ENCODE results near the gene AVP.
"Not testable (repeated sequence)": the region's sequence is repeated elsewhere in the genome, so short reads cannot be mapped to it uniquely, and the experiment has no call there.

Gene AVP

DNA sequence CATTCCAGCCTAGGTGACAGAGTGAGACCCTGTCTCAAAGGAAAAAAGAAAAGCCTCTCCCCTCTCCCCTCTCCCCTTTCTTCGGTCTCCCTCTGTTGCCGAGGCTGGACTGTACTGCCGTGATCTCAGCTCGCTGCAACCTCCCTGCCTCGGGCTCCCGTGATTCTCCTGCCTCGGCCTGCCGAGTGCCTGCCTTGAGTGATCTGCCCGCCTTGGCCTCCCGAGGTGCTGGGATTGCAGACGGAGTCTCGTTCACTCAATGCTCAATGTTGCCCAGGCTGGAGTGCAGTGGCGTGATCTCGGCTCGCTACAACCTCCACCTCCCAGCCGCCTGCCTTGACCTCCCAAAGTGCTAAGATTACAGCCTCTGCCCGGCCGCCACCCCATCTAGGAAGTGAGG lies 39.6 kb upstream of the AVP start:
- DNase-seq; H3K27ac ChIP-seq (ENCODE audit: insufficient read depth, low read length, poor library complexity, severe bottlenecking); H3K36me3 ChIP-seq (ENCODE audit: control insufficient read depth, insufficient read depth, low read length); H3K27me3 ChIP-seq (replicated peaks; ENCODE audit: control insufficient read depth, insufficient read depth, low read length, poor library complexity, severe bottlenecking); H3K4me3 ChIP-seq (ENCODE audit: insufficient read depth, low read depth, low read length, poor library complexity, severe bottlenecking); H3K9me3 ChIP-seq (ENCODE audit: control insufficient read depth, low read length): not testable (repeated sequence)
- peaks cover 21% of the 10 kb centered on the region for H3K4me1 ChIP-seq (ENCODE audit: control insufficient read depth, insufficient read depth, low read length, poor library complexity, severe bottlenecking)

DNA sequence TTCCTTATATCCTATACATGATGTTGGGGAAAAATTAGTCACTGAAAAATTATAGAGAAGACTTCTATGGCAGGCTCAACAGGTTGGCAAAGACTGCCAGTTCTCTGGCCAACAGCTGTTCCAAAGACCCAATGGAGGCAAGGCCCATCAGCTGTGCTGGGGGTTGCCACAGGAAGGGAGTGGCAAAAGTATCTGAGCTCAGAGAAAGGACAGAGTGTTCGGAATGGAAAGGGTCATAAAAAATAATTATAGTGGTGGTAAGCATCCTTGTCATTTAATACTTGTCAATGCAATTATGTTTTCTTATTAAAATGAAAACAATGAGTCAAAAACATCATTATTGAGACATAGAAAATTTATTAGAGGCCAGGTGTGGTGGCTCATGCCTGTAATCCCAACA lies 39.0 kb upstream of the AVP start:
- no peaks in the 10 kb centered on the region for H3K27me3 ChIP-seq (replicated peaks; ENCODE audit: control insufficient read depth, insufficient read depth, low read length, poor library complexity, severe bottlenecking)
- peaks cover 21% of the 10 kb centered on the region for H3K4me1 ChIP-seq (ENCODE audit: control insufficient read depth, insufficient read depth, low read length, poor library complexity, severe bottlenecking)
- H3K9me3 ChIP-seq (ENCODE audit: control insufficient read depth, low read length): no peaks in the 10 kb centered on the region
- H3K27ac ChIP-seq (ENCODE audit: insufficient read depth, low read length, poor library complexity, severe bottlenecking): peak overlapping the region; percentile 36
- H3K4me3 ChIP-seq (ENCODE audit: insufficient read depth, low read depth, low read length, poor library complexity, severe bottlenecking): no peak overlapping the region
- no peak for DNase-seq
- H3K36me3 ChIP-seq (ENCODE audit: control insufficient read depth, insufficient read depth, low read length): no peaks in the 10 kb centered on the region

DNA sequence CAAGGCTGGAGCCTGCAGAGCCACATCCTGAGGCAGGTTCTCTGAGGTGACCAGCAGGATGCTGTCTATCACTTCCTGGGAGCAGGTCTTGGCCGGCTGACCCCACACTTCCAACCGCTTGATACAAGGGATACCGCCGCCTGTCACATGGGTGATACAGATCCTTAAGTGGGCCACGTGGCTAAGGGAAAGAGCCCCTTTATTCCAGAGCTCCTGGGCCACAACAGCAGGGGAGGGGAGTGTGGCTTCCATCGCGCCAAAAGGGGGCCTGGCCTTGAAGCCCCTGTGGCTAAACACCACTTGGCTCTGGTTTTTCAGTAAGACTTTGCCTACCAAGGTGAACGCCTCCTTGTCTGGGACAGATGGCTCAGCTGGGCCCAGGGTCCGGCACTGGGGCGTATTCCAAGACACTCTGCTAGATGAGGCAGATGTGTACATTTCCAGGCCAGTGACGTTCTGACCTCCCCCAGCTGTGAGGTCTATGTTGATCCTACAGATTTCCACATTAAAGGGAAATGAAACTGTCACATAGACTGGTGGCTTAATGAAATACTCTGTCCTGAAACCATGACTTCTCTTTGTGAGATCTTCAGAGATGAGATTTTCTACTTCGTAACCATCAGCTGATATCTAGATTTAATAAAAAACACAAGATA lies 37.6 kb upstream of the AVP start:
- Histone ChIP-seq H3K27me3 (replicated peaks; ENCODE audit: control insufficient read depth, insufficient read depth, low read length, poor library complexity, severe bottlenecking) (no peaks in the 10 kb centered on the region), H3K27ac (ENCODE audit: insufficient read depth, low read length, poor library complexity, severe bottlenecking) (peak overlapping the region; percentile 59), H3K4me1 (ENCODE audit: control insufficient read depth, insufficient read depth, low read length, poor library complexity, severe bottlenecking) (peaks cover 21% of the 10 kb centered on the region), H3K36me3 (ENCODE audit: control insufficient read depth, insufficient read depth, low read length) (no peaks in the 10 kb centered on the region), H3K4me3 (ENCODE audit: insufficient read depth, low read depth, low read length, poor library complexity, severe bottlenecking) (no peak overlapping the region), H3K9me3 (ENCODE audit: control insufficient read depth, low read length) (no peaks in the 10 kb centered on the region)
- DNase-seq: no peak

DNA sequence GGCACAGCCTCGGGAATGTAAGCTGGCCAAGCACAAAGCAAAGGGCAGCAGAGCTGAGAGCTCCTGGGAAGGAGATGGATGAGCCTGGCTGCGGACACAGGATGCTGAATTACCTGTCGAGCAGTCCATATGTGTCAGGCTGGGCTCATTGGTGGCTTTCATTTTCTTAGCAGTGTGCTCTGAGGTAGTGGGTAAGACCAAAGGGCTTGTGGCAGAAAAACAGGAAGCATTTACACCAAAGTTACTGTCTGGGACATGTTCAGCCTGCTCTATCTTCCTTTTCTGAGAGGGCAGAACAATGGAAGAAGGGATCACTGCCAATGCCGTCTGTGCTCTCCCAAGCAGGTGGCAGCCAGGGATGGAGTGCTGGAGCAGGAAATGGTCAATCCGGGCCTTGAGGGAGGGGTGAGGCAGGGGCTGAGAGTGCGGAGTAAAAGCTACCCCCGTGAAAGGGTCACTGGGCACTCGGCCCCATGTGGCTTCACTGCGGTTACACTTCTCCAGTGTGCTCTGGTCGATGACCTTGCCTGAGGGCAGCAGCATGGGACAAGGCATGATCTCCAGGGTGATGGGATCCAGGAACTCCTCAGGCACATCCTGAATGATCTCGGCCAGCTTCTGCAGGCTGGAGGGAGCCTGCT lies 36.9 kb upstream of the AVP start:
- no peaks in the 10 kb centered on the region for H3K27me3 ChIP-seq (replicated peaks; ENCODE audit: control insufficient read depth, insufficient read depth, low read length, poor library complexity, severe bottlenecking)
- H3K9me3 ChIP-seq (ENCODE audit: control insufficient read depth, low read length): no peaks in the 10 kb centered on the region
- H3K36me3 ChIP-seq (ENCODE audit: control insufficient read depth, insufficient read depth, low read length): no peaks in the 10 kb centered on the region
- H3K4me1 ChIP-seq (ENCODE audit: control insufficient read depth, insufficient read depth, low read length, poor library complexity, severe bottlenecking): peaks cover 21% of the 10 kb centered on the region
- H3K27ac ChIP-seq (ENCODE audit: insufficient read depth, low read length, poor library complexity, severe bottlenecking): peak overlapping the region; percentile 59
- H3K4me3 ChIP-seq (ENCODE audit: insufficient read depth, low read depth, low read length, poor library complexity, severe bottlenecking): no peak overlapping the region
- no peak for DNase-seq

- Histone ChIP-seq H3K4me3 (ENCODE audit: insufficient read depth, low read depth, low read length, poor library complexity, severe bottlenecking) (no peak overlapping the region), H3K27me3 (replicated peaks; ENCODE audit: control insufficient read depth, insufficient read depth, low read length, poor library complexity, severe bottlenecking) (no peaks in the 10 kb centered on the region), H3K27ac (ENCODE audit: insufficient read depth, low read length, poor library complexity, severe bottlenecking) (no peak overlapping the region), H3K4me1 (ENCODE audit: control insufficient read depth, insufficient read depth, low read length, poor library complexity, severe bottlenecking) (peaks cover 21% of the 10 kb centered on the region), H3K36me3 (ENCODE audit: control insufficient read depth, insufficient read depth, low read length) (peaks cover 3% of the 10 kb centered on the region), H3K9me3 (ENCODE audit: control insufficient read depth, low read length) (no peaks in the 10 kb centered on the region)
- DNase-seq: no peak
These were observed 34.5 kb upstream of the AVP start for GRCh38 chr20:3119044-3119443.

GRCh38 chr20:3117839-3118379 lies 33.4 kb upstream of the AVP start:
- H3K4me3 ChIP-seq (ENCODE audit: insufficient read depth, low read depth, low read length, poor library complexity, severe bottlenecking); H3K36me3 ChIP-seq (ENCODE audit: control insufficient read depth, insufficient read depth, low read length); H3K27me3 ChIP-seq (replicated peaks; ENCODE audit: control insufficient read depth, insufficient read depth, low read length, poor library complexity, severe bottlenecking); H3K27ac ChIP-seq (ENCODE audit: insufficient read depth, low read length, poor library complexity, severe bottlenecking); H3K9me3 ChIP-seq (ENCODE audit: control insufficient read depth, low read length): not testable (repeated sequence)
- peaks cover 15% of the 10 kb centered on the region for H3K4me1 ChIP-seq (ENCODE audit: control insufficient read depth, insufficient read depth, low read length, poor library complexity, severe bottlenecking)
- peak in 2 of 3 donors; percentile 9 to 21 for DNase-seq

- H3K36me3 ChIP-seq (ENCODE audit: control insufficient read depth, insufficient read depth, low read length): peaks cover 7% of the 10 kb centered on the region
- no peak overlapping the region for H3K4me3 ChIP-seq (ENCODE audit: insufficient read depth, low read depth, low read length, poor library complexity, severe bottlenecking)
- no peak for DNase-seq
- H3K27me3 ChIP-seq (replicated peaks; ENCODE audit: control insufficient read depth, insufficient read depth, low read length, poor library complexity, severe bottlenecking): no peaks in the 10 kb centered on the region
- peaks cover 8% of the 10 kb centered on the region for H3K4me1 ChIP-seq (ENCODE audit: control insufficient read depth, insufficient read depth, low read length, poor library complexity, severe bottlenecking)
- no peak overlapping the region for H3K27ac ChIP-seq (ENCODE audit: insufficient read depth, low read length, poor library complexity, severe bottlenecking)
- H3K9me3 ChIP-seq (ENCODE audit: control insufficient read depth, low read length): no peaks in the 10 kb centered on the region
These were observed 31.8 kb upstream of the AVP start for GRCh38 chr20:3116341-3116740.

DNA sequence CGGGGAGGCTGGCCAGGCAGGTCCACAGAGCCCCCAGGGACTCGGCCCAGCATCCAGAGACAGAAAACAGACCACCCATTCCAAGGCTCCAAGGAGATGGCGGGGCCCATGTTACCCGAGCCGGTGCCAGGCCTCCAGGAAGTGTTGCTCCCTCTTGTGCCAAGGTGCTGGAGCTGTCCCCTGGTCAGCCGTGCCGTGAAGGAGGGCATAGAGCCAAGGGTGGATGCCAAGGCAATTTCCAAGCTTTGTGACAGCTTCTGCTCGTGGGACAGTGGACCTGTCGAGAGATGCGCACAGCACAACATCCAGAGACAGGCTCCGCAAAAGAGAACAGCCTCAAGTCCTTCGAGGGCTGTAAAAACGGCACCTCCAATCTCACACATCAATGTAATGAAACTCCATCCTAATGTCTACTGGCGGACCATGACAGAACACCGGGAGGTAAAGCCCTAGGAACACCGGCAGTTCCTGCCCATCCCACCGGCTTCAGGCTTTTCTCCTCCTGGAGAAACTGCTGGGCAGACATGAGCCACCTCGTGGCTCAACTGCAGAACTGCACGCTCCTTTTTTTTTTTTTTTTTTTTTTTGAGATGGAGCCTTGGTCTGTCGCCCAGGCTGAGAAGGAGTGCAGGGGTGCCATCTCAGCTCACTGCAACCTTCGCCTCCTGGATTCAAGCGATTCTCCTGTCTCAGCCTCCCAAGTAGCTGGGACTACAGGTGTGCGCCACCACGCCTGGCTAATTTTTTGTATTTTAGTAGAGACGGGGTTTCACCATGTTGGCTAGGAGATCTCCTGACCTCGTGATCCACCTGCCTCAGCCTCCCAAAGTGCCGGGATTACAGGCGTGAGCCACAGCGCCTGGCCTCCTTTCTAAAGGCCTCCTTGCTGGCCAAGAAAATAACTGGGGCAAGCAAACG lies 30.9 kb upstream of the AVP start:
- DNase-seq: peak in 1 of 3 donors; percentile 7
- Histone ChIP-seq H3K4me1 (ENCODE audit: control insufficient read depth, insufficient read depth, low read length, poor library complexity, severe bottlenecking) (no peaks in the 10 kb centered on the region), H3K27me3 (replicated peaks; ENCODE audit: control insufficient read depth, insufficient read depth, low read length, poor library complexity, severe bottlenecking) (no peaks in the 10 kb centered on the region), H3K36me3 (ENCODE audit: control insufficient read depth, insufficient read depth, low read length) (peaks cover 7% of the 10 kb centered on the region), H3K27ac (ENCODE audit: insufficient read depth, low read length, poor library complexity, severe bottlenecking) (no peak overlapping the region), H3K9me3 (ENCODE audit: control insufficient read depth, low read length) (no peaks in the 10 kb centered on the region), H3K4me3 (ENCODE audit: insufficient read depth, low read depth, low read length, poor library complexity, severe bottlenecking) (no peak overlapping the region)

GRCh38 chr20:3111995-3112394 lies 27.5 kb upstream of the AVP start:
- Histone ChIP-seq H3K9me3 (ENCODE audit: control insufficient read depth, low read length) (no peaks in the 10 kb centered on the region), H3K4me1 (ENCODE audit: control insufficient read depth, insufficient read depth, low read length, poor library complexity, severe bottlenecking) (no peaks in the 10 kb centered on the region), H3K27me3 (replicated peaks; ENCODE audit: control insufficient read depth, insufficient read depth, low read length, poor library complexity, severe bottlenecking) (no peaks in the 10 kb centered on the region), H3K4me3 (ENCODE audit: insufficient read depth, low read depth, low read length, poor library complexity, severe bottlenecking) (no peak overlapping the region), H3K36me3 (ENCODE audit: control insufficient read depth, insufficient read depth, low read length) (peaks cover 31% of the 10 kb centered on the region), H3K27ac (ENCODE audit: insufficient read depth, low read length, poor library complexity, severe bottlenecking) (no peak overlapping the region)
- DNase-seq: no peak

Data from effector memory CD4-positive, alpha-beta T cell (primary cell).